Left ventricle myocardium inferior (tissue), 1 donor: ENCODE data around the gene DSN1. TPM values are rescaled to one million over a fixed set of nuclear protein-coding genes. Genes with fewer than 3 reads are reported as not detected.

ENCODE experiments used
- DNase-seq: peaks from one replicate; pipeline ENCODE4 v3.0.0-alpha.2; 2020
- H3K27ac ChIP-seq: fragments of 200-600 bp; replicated peaks from 2 replicates; pipeline ENCODE4 v1.8.0; 2021
- H3K27me3 ChIP-seq: fragments of 200-600 bp; 2 replicates; pipeline ENCODE4 v1.8.0; 2021; ENCODE audit warnings: low read depth
- H3K36me3 ChIP-seq: fragments of 200-600 bp; 2 replicates; pipeline ENCODE4 v1.8.0; 2021
- H3K4me1 ChIP-seq: fragments of 200-600 bp; 2 replicates; pipeline ENCODE4 v1.8.0; 2021
- H3K4me3 ChIP-seq: fragments of 200-600 bp; 2 replicates; pipeline ENCODE4 v1.8.0; 2021; ENCODE audit warnings: mild to moderate bottlenecking, moderate library complexity
- H3K9me3 ChIP-seq: fragments of 200-600 bp; replicated peaks from 2 replicates; pipeline ENCODE4 v1.8.0; 2021
- CTCF ChIP-seq: fragments of 200-600 bp; IDR thresholded peaks from 2 replicates; pipeline ENCODE4 v1.8.0; 2021; ENCODE audit warnings: antibody characterized with exemption, mild to moderate bottlenecking, borderline replicate concordance
- intact Hi-C: fragments of 100-400 bp; cut with micrococcal nuclease; formaldehyde crosslinking; loops from one replicate; pipeline ENCODE4 v1.11.0; 2022
- total RNA-seq: library from RNA; stranded (reverse); fragmentation: NEBNext Ultra II Directional; extraction: Animal tissue kit (Norgen Biotek cat#: 25700); gene quantifications from one replicate; pipeline ENCODE4 v1.2.1, GENCODE V29; 2021
- donor health status: DM: no; HTN: yes; CAD: no; lungs with severe emphysema.

The DSN1 gene
- total RNA-seq, 1 donor from 2014 or later = 4.8 TPM

- Histone ChIP-seq H3K4me3 (no peak overlapping the region), H3K27me3 (no peaks in the 10 kb centered on the region), H3K4me1 (peaks cover 11% of the 10 kb centered on the region), H3K36me3 (peaks cover 93% of the 10 kb centered on the region), H3K27ac (peak overlapping the region; percentile 19), H3K9me3 (no peaks in the 10 kb centered on the region)
- DNase-seq = no peak
- intact Hi-C loops = no loop called here
- TF ChIP-seq CTCF = no peak
Observed at GRCh38 chr20:36812594-36813463, 39.3 kb upstream of the DSN1 start.

- H3K4me1 ChIP-seq = peaks cover 11% of the 10 kb centered on the region
- no peak overlapping the region for H3K4me3 ChIP-seq
- no peaks in the 10 kb centered on the region for H3K27me3 ChIP-seq
- H3K27ac ChIP-seq = no peak overlapping the region
- DNase-seq = peak; percentile 58
- TF ChIP-seq CTCF = peak; percentile 75
- no peaks in the 10 kb centered on the region for H3K9me3 ChIP-seq
- H3K36me3 ChIP-seq = peaks cover 93% of the 10 kb centered on the region
- intact Hi-C loops = no loop called here
Observed at GRCh38 chr20:36808317-36809257, 35.0 kb upstream of the DSN1 start.

GRCh38 chr20:36806049-36806448, 32.5 kb upstream of the DSN1 start:
- peaks cover 93% of the 10 kb centered on the region for H3K36me3 ChIP-seq
- TF ChIP-seq CTCF = no peak
- intact Hi-C loops = no loop called here
- no peak overlapping the region for H3K27ac ChIP-seq
- H3K4me3 ChIP-seq = no peak overlapping the region
- no peaks in the 10 kb centered on the region for H3K9me3 ChIP-seq
- H3K4me1 ChIP-seq = no peaks in the 10 kb centered on the region
- H3K27me3 ChIP-seq = no peaks in the 10 kb centered on the region
- no peak for DNase-seq

GRCh38 chr20:36805396-36805795, 31.8 kb upstream of the DSN1 start:
- Histone ChIP-seq H3K4me1 (no peaks in the 10 kb centered on the region), H3K27ac (no peak overlapping the region), H3K9me3 (no peaks in the 10 kb centered on the region), H3K36me3 (peaks cover 95% of the 10 kb centered on the region), H3K27me3 (no peaks in the 10 kb centered on the region), H3K4me3 (no peak overlapping the region)
- no peak for TF ChIP-seq CTCF
- no peak for DNase-seq
- intact Hi-C loops = no loop called here

GRCh38 chr20:36804425-36804824, 30.9 kb upstream of the DSN1 start:
- H3K4me3 ChIP-seq = no peak overlapping the region
- no peaks in the 10 kb centered on the region for H3K4me1 ChIP-seq
- no peak overlapping the region for H3K27ac ChIP-seq
- H3K9me3 ChIP-seq = no peaks in the 10 kb centered on the region
- intact Hi-C loops = no loop called here
- DNase-seq = no peak
- TF ChIP-seq CTCF = no peak
- peaks cover 97% of the 10 kb centered on the region for H3K36me3 ChIP-seq
- no peaks in the 10 kb centered on the region for H3K27me3 ChIP-seq
